Measurements from ENCODE around the gene EPHB1.

Gene EPHB1

DNA sequence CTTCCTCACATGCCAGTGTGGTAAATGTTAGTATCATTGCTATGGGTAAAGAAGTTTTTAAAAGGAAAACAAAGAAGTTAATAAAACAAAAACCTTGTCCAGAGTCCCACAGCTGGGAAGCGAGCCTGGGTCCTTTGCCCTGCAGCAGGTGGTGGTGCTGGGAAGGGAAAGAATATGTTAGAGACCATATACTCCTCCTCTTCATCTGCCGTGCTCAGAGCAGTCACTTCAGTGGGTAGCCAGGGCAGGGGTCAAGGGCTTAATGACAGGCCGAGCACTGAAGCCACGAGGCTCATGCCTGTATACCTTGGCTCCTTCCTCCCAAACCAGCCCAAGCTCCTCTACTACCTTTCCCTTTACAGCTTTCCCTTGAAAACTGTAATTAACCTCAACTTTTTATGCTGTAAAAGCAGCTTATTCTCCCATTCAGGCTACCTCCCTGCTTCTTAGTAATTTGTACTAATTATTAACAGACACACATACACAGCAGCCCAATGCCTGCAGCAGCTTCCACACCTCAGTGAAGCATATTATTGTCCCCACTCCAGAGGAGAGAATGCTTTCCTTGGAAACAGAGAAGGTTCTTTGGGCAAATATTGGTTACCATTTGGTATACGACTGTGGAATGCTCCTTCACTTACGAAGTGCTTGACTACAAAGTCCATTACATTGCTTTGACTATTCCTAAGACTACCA is 362.1 kb downstream of the EPHB1 start:
- DNase-seq (ENCODE audit: low read depth in 3 of 3): no peak

DNA sequence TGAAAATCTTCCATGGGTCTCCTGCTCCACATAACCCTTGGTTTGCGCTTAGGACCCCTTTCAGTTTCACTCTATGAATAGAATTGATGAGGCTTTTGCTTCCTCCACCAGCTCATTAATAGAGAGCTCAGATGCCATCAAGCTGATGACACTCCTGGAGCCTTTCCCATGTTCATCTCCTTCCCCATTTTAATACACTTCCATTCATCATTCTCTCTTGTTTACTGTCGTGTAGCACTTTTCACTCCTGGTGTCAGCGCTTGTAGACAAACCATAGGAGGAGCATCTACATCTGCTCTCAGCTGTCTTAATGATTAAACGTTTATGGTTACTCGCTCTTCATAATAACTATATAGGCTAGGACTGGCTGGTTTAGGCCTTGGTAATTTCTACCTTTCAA is 363.5 kb downstream of the EPHB1 start:
- no peak for DNase-seq (ENCODE audit: low read depth in 3 of 3)

DNA sequence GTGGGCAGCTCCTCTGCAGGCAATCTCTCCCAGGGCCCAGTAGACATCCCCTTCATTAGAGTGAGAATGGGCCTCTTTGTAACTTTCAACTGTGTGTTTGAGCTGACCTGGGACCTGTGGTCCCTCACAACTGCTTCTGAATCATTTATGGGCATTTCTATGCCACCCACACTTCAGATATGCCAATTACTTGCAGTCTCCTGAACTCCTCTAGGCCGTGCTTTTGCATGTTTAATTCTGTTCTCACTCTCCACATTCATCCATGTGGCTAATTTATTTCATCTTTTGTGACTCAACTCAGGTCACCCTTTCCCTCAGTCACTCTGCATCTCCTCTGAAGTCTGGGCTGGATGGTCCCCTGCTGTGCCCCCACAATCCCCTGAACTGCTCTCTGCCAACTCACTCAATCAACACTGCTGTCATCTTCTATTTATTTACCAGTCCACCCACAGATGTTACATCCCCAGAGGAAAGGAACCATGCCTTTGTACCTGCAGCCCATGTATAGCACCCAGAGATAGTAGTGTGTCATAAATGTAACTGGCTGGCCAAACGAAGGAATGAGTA is 364.7 kb downstream of the EPHB1 start:
- no peak for DNase-seq (ENCODE audit: low read depth in 3 of 3)

DNA sequence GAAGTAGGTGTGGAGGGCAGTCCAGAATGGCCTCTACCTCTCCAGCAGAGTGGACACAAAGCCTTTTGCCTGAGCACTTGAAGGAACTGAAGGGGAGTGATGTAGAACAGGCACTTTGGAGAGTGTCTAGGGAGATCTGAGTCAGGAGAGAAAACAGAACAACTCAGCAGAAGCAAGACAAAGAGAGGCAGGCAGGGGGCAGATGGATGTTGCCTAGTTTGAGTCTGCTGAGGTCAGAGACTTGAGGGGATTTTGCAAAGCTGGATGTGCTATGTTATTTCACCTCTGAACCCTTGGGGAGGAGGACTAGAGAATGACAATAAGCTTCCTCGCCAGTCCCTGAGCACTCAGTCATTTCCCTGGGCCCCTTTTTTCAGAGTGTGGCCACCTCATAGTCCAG is 366.4 kb downstream of the EPHB1 start:
- DNase-seq (ENCODE audit: low read depth in 3 of 3): no peak

DNA sequence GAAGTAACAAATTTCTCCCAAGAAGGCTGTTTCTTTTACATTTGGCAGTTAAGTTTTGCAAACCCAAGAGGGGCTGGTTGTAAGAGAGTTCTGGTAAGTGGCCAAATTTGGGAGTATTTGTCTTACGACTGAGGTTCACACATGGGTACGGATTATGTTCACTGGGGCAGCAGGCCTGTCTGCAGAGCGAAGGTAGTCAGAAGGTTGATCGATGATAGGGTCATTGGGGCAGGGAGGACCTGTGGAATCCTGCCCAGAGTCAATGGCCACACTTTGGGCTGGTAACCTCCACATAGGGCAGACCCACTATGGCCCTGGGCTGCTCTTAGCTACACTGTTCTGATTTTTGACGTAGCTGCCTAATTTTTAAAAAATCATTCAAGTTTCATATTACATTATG is 368.6 kb downstream of the EPHB1 start:
- no peak for DNase-seq (ENCODE audit: low read depth in 3 of 3)

DNA sequence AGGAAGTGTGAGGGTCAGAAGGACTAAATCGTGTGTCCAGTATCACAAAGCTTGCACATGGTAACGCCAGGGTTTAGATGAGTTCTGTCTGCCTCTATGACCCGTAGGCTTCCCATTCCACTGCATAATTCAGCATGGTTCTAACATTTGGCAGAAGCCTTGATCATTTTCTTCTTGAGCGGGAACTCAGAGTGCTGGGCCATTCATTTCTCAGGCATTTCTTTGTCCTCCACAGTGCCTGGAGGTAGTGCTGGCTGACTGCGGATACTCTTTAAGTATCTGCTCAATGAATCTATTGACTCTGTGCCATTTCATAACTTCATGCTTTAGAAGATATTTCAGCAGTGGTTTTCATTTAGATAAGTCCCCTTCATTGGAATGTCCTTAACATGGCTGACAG is 370.2 kb downstream of the EPHB1 start:
- DNase-seq (ENCODE audit: low read depth in 3 of 3): no peak

- DNase-seq (ENCODE audit: low read depth in 3 of 3): no peak
Observed at GRCh38 chr3:135166266-135166825, 371.3 kb downstream of the EPHB1 start.

GRCh38 chr3:135168822-135169221 is 373.8 kb downstream of the EPHB1 start:
- DNase-seq (ENCODE audit: low read depth in 3 of 3): no peak

DNA sequence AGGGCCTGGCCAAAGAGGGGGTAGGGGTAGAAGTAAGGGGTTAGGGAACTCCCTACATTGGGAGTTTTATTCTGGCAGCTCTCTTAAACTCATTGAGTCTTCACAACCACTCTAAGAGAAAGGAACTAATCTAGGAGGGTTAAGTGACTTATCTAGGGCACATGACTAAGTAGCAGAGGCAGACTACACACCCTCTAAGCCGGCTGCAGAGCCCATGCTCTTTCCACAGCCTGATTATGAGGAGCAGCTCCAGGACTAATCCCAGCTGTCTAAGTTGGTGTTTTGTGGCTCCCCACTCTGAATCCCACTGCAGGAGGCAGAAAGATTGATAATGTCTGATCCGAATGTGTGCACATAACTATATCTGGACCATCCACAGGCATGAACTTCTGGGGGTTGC is 374.6 kb downstream of the EPHB1 start:
- DNase-seq (ENCODE audit: low read depth in 3 of 3): no peak

GRCh38 chr3:135170732-135171131 is 375.7 kb downstream of the EPHB1 start:
- DNase-seq (ENCODE audit: low read depth in 3 of 3): no peak

DNA sequence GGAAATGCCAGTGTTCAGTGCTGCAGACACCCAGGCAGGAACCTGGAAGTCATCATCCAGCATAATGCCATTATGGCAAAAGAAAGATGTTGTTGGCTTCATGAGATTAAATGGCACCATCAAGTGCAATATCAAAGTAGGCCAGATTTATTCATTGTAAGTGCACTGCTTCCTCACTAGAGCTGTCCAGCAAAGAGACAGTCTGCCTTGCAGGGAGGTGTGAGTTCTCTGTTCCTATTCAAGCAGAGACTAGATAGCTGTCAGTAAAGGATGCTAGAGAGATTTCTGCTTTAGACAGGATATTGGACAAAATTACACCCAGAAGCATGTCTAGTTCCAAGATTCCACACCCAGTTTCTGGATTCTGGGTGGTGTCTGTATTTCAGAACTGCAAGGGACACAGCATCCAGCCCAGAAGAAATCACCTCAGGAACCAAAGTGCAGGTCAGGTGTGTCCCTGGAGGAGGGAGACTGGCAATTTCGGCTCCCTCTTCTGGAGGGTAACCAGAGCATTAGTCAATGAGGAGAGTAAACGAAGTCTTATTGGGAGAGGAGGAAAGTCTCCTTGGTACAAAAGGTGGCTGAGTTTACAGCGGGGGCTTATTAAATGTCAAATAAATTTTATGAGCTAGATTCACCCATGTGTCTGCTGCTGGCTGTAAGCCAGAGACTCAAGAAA is 377.3 kb downstream of the EPHB1 start:
- DNase-seq (ENCODE audit: low read depth in 3 of 3): no peak

- no peak for DNase-seq (ENCODE audit: low read depth in 3 of 3)
Observed at GRCh38 chr3:135175728-135176277, 380.7 kb downstream of the EPHB1 start.

DNA sequence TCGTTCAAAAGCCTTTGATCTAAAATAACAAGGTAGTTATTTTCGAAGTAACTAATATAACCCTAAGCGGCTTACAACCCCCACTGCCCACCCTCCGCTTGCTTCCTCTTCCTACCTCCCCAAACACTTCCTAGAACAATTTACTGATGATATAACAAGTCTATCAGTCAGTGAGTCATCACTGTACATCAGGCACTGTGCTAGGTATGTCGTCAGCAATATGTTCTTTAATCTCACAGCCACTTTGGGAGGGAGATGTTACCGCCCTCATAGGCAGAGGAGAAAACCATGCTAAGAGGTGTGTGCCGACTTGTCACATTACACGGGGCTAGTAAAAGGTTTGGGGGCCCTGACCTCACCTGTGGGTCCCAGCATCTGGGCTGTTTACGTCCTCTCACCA is 381.8 kb downstream of the EPHB1 start:
- DNase-seq (ENCODE audit: low read depth in 3 of 3): no peak

- no peak for DNase-seq (ENCODE audit: low read depth in 3 of 3)
Observed at GRCh38 chr3:135178566-135178965, 383.5 kb downstream of the EPHB1 start.

DNA sequence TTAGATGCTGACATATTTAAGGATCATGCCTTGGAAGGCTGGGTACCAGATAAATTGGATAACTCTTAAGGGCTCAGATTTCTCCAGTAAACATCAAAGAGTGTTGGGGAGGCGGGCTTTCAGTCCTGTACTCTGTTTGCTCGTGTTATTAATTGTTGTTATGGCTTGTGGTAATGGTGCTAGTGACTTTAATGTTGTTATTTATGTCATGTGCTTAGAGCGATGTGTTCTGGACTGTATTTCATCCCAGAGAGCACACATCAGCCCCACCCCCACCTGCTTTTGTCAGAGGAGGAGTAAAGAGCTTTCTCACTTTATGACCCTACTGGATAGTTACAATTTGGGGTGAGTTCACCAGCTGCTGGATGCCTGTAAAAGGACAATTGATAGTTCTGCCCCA is 386.3 kb downstream of the EPHB1 start:
- no peak for DNase-seq (ENCODE audit: low read depth in 3 of 3)

DNA sequence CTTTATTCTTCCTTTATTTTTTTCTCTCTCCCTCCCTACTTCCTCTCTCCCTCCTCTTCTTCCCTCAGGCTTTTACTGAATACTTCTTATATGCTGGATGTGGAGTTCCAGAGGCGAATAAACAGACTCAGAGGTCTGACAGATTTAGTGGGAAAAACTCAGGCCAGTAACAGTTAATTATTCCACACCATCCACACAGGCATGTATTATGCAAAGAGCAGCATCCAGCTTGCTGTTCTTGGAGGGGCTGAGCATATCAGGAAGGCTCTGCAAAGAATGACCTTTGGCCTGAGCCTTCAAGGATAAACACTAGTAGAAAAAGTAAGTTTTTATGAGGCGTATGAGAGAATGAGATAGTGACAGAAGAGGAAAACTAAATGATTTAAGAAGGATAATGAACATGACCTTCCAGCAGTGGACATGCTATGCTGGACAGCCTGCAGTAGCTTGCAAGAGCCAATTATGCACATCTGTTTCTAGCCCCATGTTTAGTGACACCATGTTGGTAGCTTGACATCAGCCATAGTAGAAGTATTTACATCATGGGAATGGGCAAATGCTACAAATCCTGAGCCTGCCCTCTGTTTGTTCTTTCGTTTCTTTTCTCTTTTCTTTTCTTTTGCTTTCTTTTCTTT is 387.4 kb downstream of the EPHB1 start:
- no peak for DNase-seq (ENCODE audit: low read depth in 3 of 3)

- no peak for DNase-seq (ENCODE audit: low read depth in 3 of 3)
Observed at GRCh38 chr3:135190658-135191057, 395.6 kb downstream of the EPHB1 start.

DNA sequence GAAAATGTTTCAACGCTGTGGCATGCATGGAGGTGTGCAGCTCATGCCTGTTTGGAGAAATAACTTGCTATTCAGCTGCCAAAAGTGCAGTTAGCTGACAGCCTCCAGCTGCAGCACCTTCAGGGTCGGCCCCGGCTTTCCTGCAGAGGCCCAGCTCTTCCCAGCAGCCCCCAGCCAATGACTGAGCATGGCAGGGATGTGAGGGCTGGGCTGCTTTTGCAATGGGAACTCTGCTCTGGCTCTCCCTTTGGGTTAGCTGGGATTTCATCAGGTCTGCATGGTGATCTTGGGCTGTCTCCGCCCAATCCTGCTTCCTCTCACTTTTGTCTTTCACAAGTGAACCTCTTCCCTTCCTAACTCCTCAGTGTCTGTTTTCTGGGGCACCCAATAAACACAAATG is 396.6 kb downstream of the EPHB1 start:
- no peak for DNase-seq (ENCODE audit: low read depth in 3 of 3)

DNA sequence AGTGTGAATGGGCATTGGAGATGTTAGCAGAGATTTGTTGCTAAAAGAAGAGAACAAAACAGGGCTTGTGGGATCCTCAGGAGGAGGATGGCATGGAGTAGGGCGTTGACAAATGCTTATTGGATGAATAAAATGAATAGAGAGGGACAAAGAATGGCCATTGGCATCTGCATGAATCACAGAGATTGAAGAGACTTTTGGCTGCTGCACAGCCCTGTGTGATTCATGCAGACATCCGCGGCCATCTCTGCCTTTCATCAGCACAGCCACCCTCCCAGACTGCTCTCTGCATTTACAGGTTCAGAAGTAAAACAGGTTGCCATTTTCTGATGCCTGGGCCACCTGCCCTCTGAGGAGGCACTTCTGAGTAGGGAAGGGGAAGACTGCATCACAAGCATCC is 397.9 kb downstream of the EPHB1 start:
- DNase-seq (ENCODE audit: low read depth in 3 of 3): no peak

DNA sequence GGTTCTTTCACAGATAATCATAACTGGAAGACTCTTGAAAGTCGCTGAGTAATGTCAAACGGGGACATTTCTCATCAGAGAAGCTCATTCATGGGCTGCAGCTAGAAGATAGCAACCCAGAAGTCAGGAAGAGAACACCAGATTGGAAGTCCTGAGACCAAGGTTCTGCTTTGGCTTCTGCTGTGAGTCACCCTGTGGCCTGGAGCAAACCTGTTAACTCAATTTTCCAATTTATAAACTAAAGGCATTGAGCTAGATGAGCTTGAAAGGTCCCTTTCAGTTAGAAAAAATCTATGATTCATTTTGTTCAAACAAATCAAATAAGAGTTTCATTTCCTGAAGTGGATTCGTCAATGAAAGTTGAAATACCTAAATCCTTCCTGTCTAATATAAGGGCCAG is 402.2 kb downstream of the EPHB1 start:
- no peak for DNase-seq (ENCODE audit: low read depth in 3 of 3)

DNA sequence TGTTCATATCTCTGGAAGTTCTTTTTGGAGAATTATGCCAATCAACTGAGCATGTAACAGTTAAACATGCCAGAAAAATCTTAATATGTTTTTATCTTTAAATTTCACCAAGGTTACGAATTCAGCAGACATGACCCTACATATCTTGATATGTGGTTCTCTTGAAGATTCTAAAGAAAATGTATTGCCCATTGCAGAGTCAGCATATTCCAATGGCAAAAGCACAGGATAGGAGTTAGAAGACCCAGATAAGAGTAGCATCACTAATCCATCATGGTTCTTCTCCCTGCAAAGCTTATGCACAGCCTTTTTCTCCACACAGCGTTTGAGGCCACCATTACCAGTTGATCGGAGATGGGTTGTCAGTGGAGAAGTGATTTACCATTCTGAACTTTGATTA is 402.8 kb downstream of the EPHB1 start:
- DNase-seq (ENCODE audit: low read depth in 3 of 3): no peak

GRCh38 chr3:135199137-135199536 is 404.1 kb downstream of the EPHB1 start:
- no peak for DNase-seq (ENCODE audit: low read depth in 3 of 3)
